Mammary epithelial cell (primary cell): ENCODE results near the gene HIPK4.

ENCODE experiments used
- EZH2 ChIP-seq: IDR thresholded peaks from 2 replicates; pipeline ENCODE4 v1.6.1; 2012; ENCODE audit warnings: low read length, inconsistent platforms, borderline replicate concordance
- TF ChIP-seq, protein P1 (sequence below), 2 donors: IDR thresholded peaks in 1 of 2; conservative IDR thresholded peaks in 1 of 2; 2 replicates each; pipeline ENCODE4 v1.5.1; 2011 to 2012; ENCODE audit warnings: inconsistent platforms in 2 of 2, low read length in 2 of 2, mild to moderate bottlenecking in 2 of 2, control low read depth in 1 of 2, low read depth in 1 of 2; ENCODE audit not compliant: insufficient read depth in 1 of 2; ENCODE audit errors: extremely low read depth in 1 of 2

DNA sequence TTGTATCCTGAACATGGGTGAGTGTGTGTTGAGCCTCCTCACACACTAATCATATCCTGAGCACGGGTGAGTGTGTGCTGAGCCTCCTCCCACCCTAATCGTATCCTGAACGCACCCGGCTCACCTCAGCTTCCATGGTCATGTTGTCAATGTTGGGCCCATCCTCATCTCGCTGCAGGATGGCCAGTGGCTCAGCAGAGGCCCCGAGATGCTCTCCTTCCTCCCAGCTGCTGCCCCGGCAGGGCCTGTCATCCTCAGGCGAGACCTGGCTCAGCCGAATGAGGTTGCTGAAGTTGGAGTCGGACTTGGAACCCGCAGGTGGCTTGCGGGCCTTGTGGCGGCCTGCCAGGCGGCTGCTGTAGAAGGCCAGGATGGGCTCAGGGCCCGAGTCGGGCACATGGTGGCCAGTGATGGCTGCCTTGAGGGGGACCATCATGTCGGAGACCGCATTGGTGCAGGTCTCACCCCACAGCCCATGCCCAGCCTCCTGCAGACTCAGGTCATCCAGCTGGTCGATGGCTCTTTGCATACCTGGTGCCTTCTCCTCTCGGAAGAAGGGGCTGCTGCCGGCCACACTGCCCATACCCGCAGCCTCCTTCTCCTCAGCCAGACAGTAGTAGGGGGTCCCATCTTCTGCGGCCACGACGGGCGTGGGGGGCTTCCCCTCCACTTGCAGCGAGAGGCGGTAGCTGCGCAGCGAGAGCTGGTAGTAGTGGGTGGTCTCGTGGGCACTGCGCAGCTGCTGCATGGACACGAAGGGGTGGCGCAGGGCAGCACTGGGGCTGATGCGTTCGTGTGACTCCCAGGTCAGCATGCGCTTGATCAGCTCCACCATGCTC lies 9.6 kb downstream of the HIPK4 start:
- TF ChIP-seq, protein P1, sequence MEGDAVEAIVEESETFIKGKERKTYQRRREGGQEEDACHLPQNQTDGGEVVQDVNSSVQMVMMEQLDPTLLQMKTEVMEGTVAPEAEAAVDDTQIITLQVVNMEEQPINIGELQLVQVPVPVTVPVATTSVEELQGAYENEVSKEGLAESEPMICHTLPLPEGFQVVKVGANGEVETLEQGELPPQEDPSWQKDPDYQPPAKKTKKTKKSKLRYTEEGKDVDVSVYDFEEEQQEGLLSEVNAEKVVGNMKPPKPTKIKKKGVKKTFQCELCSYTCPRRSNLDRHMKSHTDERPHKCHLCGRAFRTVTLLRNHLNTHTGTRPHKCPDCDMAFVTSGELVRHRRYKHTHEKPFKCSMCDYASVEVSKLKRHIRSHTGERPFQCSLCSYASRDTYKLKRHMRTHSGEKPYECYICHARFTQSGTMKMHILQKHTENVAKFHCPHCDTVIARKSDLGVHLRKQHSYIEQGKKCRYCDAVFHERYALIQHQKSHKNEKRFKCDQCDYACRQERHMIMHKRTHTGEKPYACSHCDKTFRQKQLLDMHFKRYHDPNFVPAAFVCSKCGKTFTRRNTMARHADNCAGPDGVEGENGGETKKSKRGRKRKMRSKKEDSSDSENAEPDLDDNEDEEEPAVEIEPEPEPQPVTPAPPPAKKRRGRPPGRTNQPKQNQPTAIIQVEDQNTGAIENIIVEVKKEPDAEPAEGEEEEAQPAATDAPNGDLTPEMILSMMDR (conservative IDR thresholded peaks at IDR 0.05 in 1 of 2, IDR thresholded peaks at IDR 0.05 in 1 of 2; ENCODE audit: extremely low read depth in 1 of 2, insufficient read depth in 1 of 2, low read depth in 1 of 2, low read length in 2 of 2): no peak
- no peak for TF ChIP-seq EZH2
